ENCODE results near the gene MAG. TPM values are rescaled to one million over a fixed set of nuclear protein-coding genes. Genes with fewer than 3 reads are reported as not detected.
A peak's percentile ranks its signal among the peaks of the same experiment; 100 is the strongest.

Gene MAG
- total and polyA plus RNA-seq, 2 of the 8 experiments (the other 6 are each of a cell fraction or from before 2014, with no cell fraction given) = 0.20 to 1.3 TPM

DNA sequence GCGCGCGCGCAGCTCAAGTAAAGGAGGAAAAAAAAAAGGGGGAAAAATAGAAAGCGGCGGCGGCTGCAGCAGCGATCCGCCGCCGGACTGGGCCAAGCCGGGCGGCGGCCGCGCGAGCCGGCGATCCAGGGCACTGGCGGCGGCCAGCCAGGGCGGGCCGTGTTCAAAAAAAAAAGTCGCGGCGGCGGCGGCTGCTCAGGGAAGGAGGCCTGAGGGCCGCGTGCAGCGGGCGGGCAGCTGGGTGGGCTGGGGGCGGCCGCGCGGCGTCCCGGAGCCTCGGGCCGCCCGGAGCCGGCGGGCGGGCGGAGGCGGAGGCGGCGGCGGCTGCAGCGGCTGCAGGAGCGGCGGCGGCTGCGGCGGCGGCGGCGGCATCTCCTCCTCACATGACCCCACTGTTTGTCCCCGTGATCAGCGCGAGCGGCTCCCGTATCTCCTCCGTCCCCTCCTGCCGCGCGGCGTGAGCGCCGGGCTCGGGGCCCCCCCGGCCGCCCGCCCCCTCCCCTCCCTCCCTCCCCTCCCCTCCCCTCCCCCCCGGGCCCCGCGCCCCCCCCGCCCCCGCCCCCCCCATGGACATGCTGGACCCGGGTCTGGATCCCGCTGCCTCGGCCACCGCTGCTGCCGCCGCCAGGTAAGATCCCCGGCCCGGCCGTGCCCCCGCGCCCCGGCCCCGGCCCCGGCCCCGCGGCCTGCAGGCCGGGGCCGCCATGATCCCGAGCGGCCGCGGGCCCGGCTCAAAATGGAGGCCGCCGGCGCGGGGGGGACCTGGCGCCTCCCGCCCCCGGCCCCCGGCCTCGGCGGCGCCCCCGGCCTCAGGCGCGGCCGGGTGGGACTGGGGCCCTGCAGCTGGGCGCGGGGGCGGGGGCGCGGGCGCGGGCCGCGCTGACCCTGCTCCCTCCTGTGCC, 23.2 kb upstream of the MAG start, which contains the start of gene USF2:
Gene USF2, plus strand, starts transcription at position 427 of the 902 bp plus-strand sequence. Its CDS starts 140 bp downstream, at position 567.
- DNase-seq (ENCODE audit: low read depth in 1 of 2, low spot score in 2 of 2) = no peak

More for the DNA sequence above, 23.2 kb upstream of the MAG start, which contains the start of gene USF2:
- CTCF ChIA-PET (ENCODE audit: partially characterized antibody) = interaction anchor here (1.0 to 2.2 kb wide), 8 partner anchors 9 to 238 kb away, joined by 3 to 14 read pairs (median 4); no protein-coding TSS in a partner anchor
- H3K56ac ChIP-seq (replicated peaks; ENCODE audit: insufficient read length, low read depth, low read length) = no peak within 1 kb of the TSS
- H3K4me3 ChIP-seq (ENCODE audit: extremely low read depth in 1 of 4, insufficient read depth in 2 of 4, low read depth in 3 of 4, low read length in 4 of 4) = peak within 1 kb of the TSS; percentile 32 to 77 (median 59)
- no peak within 1 kb of the TSS for H3K4ac ChIP-seq (replicated peaks; ENCODE audit: insufficient read length, low read depth, low read length)
- no peak within 1 kb of the TSS for H2BK12ac ChIP-seq (ENCODE audit: low read depth, low read length)
- H4K91ac ChIP-seq (replicated peaks; ENCODE audit: insufficient read length, low read length) = no peak within 1 kb of the TSS
- H3K4me2 ChIP-seq (ENCODE audit: insufficient read depth in 1 of 2, low read depth in 2 of 2, low read length in 2 of 2) = peak within 1 kb of the TSS; percentile 75 to 83
- H3K36me3 ChIP-seq (ENCODE audit: control insufficient read depth in 2 of 4, insufficient read depth in 4 of 4, low read length in 3 of 4) = peaks cover 15 to 36% (median 28%) of the 10 kb centered on the region in 4 experiments; a peak in 7 of 8 replicates
- peak within 1 kb of the TSS; percentile 58 for H4K5ac ChIP-seq (ENCODE audit: insufficient read length, low read depth, low read length)
- peaks cover 6% of the 10 kb centered on the region; the same call in 1 of the 2 replicates for H3K79me1 ChIP-seq (ENCODE audit: low read depth, low read length)
- H3K9ac ChIP-seq (replicated peaks in 1 of 4; ENCODE audit: extremely low read depth in 1 of 4, low read depth in 3 of 4, low read length in 3 of 4) = peak within 1 kb of the TSS; percentile 56 to 93 (median 87); a peak in 6 of 7 replicates
- no peak for FAIRE-seq
- no peak within 1 kb of the TSS; the same call in none of the 2 replicates for H3K18ac ChIP-seq (ENCODE audit: extremely low read depth, low read length)
- no peak within 1 kb of the TSS for H2BK120ac ChIP-seq (replicated peaks; ENCODE audit: low read depth, low read length)
- no peak within 1 kb of the TSS for H2AFZ ChIP-seq (ENCODE audit: low read length)
- H2AK5ac ChIP-seq (ENCODE audit: low read depth, low read length) = no peak within 1 kb of the TSS
- H3K23ac ChIP-seq (ENCODE audit: insufficient read length) = no peak within 1 kb of the TSS
- H2BK15ac ChIP-seq (ENCODE audit: low read length) = no peak within 1 kb of the TSS
- peaks cover 0 to 14% (median 8%) of the 10 kb centered on the region in 4 experiments; a peak in 5 of 7 replicates for H3K4me1 ChIP-seq (replicated peaks in 1 of 4; ENCODE audit: control insufficient read depth in 3 of 4, insufficient read depth in 4 of 4, low read length in 3 of 4)
- peak within 1 kb of the TSS; percentile 92 for H4K8ac ChIP-seq (ENCODE audit: extremely low read depth, insufficient read depth, low read length)
- WGBS, 2 experiments (ENCODE audit: extremely low coverage in 1 of 2, insufficient coverage in 1 of 2, insufficient read length in 1 of 2, insufficient replicate concordance in 2 of 2, low coverage in 1 of 2, low lambda C conversion rate in 2 of 2, missing lambda C conversion rate in 1 of 2) = 0% methylated on average over 3 of the region's 126 CpGs; no CpG with 5 or more reads in 1 of the 2 experiments
- H3K27me3 ChIP-seq (replicated peaks in 1 of 4; ENCODE audit: control insufficient read depth in 3 of 4, extremely low read depth in 1 of 4, insufficient read depth in 3 of 4, low read length in 3 of 4) = no peaks in the 10 kb centered on the region
- peaks cover 2 to 21% of the 10 kb centered on the region in 2 experiments for H4K20me1 ChIP-seq (replicated peaks in 1 of 2; ENCODE audit: control insufficient read depth in 1 of 2, insufficient read depth in 2 of 2, low read length in 2 of 2)
- H3K14ac ChIP-seq (ENCODE audit: insufficient read length) = no peak within 1 kb of the TSS
- H3K9me3 ChIP-seq (ENCODE audit: insufficient read depth in 2 of 2, low read depth in 1 of 2, low read length in 1 of 2) = no peaks in the 10 kb centered on the region
- H3K27ac ChIP-seq (ENCODE audit: low read depth, low read length) = peak within 1 kb of the TSS; percentile 93
- TF ChIP-seq SIX5 (IDR thresholded peaks at IDR 0.05; ENCODE audit: low read depth, low read length) = no peak
- TF ChIP-seq PHF8 (conservative IDR thresholded peaks at IDR 0.05; ENCODE audit: low read depth, low read length) = peak; percentile 49; the same call in 1 of the 2 replicates
- TF ChIP-seq TAF1 (IDR thresholded peaks at IDR 0.05; ENCODE audit: low read depth, low read length) = peak; percentile 50
- TF ChIP-seq, protein P1, sequence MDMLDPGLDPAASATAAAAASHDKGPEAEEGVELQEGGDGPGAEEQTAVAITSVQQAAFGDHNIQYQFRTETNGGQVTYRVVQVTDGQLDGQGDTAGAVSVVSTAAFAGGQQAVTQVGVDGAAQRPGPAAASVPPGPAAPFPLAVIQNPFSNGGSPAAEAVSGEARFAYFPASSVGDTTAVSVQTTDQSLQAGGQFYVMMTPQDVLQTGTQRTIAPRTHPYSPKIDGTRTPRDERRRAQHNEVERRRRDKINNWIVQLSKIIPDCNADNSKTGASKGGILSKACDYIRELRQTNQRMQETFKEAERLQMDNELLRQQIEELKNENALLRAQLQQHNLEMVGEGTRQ (IDR thresholded peaks at IDR 0.05; ENCODE audit: low read length) = peak; percentile 68
- POLR2A ChIA-PET (ENCODE audit: partially characterized antibody) = interaction anchor here (0.6 to 10.5 kb wide), 9 partner anchors 12 to 145 kb away, joined by 3 to 146 read pairs (median 4); partner anchors contain the start of genes FXYD5, HAMP and LSR
- H2BK20ac ChIP-seq (ENCODE audit: low read length) = no peak within 1 kb of the TSS
- no peaks in the 10 kb centered on the region; the same call in 1 of the 2 replicates for H3K23me2 ChIP-seq (ENCODE audit: low read depth, low read length)
- H2BK5ac ChIP-seq (ENCODE audit: low read depth, low read length) = peak within 1 kb of the TSS; percentile 75; the same call in 1 of the 2 replicates
- H3K79me2 ChIP-seq (ENCODE audit: control insufficient read depth in 1 of 2, insufficient read depth in 2 of 2, low read length in 2 of 2) = 0 out of 4 replicates have a peak, but pooled peaks cover 0 to 5% of the 10 kb centered on the region in 2 experiments

Measured in H1 (cell line).